ENCODE measurements around the gene ARL11. TPM values are rescaled to one million over a fixed set of nuclear protein-coding genes. Genes with fewer than 3 reads are reported as not detected.
A peak's percentile ranks its signal among the peaks of the same experiment; 100 is the strongest.

The ARL11 gene
- total and polyA plus RNA-seq, 2 of the 4 experiments (the other 2 are of a cell fraction), result not detected

- TF ChIP-seq MAZ (IDR thresholded peaks at IDR 0.05; ENCODE audit: borderline replicate concordance, low read depth, low read length), result no peak
- no peak for TF ChIP-seq RAD21 (IDR thresholded peaks at IDR 0.05; ENCODE audit: low read length)
- no peak for TF ChIP-seq MAFK (IDR thresholded peaks at IDR 0.05; ENCODE audit: low read depth, low read length)
- no peak for TF ChIP-seq NFE2L2 (IDR thresholded peaks at IDR 0.05; ENCODE audit: low read depth, low read length)
Measured at GRCh38 chr13:49585220-49586157, 42.8 kb upstream of the ARL11 start, which contains the start of gene RCBTB1 (continued).

GRCh38 chr13:49586717-49587116 is 41.6 kb upstream of the ARL11 start:
- H2BK15ac ChIP-seq (ENCODE audit: low read depth, low read length), result no peak overlapping the region
- H3K79me1 ChIP-seq (ENCODE audit: low read depth in 1 of 2, low read length in 2 of 2), result peaks cover 17 to 37% of the 10 kb centered on the region in 2 experiments; a peak in 3 of 4 replicates
- ATAC-seq (ENCODE audit: low read depth), result no peak
- H4K5ac ChIP-seq (ENCODE audit: low read depth, low read length), result no peak overlapping the region
- H3K4ac ChIP-seq (ENCODE audit: low read depth, low read length), result peak overlapping the region; percentile 15; the same call in 1 of the 2 replicates
- H3K23ac ChIP-seq (ENCODE audit: low read depth, low read length), result no peak overlapping the region
- H3K14ac ChIP-seq (replicated peaks; ENCODE audit: low read depth, low read length), result peak overlapping the region; percentile 17; the same call in 1 of the 2 replicates
- no peak overlapping the region for H2AFZ ChIP-seq (replicated peaks; ENCODE audit: low read length, poor library complexity)
- H2AK9ac ChIP-seq (replicated peaks; ENCODE audit: low read depth, low read length, poor library complexity), result no peak overlapping the region
- CTCF ChIA-PET, result no interaction called here
- H3K56ac ChIP-seq (ENCODE audit: extremely low read depth, insufficient read depth, low read length), result no peak overlapping the region
- dilution Hi-C loops (cut with HindIII; ENCODE audit: low sequenced_read_pairs, unreplicated experiment), result no loop called here
- no TSS peak for BruUV-seq (replicated peaks)
- H3K36me3 ChIP-seq (ENCODE audit: control insufficient read depth, insufficient read depth, low read length), result peaks cover 2% of the 10 kb centered on the region; the same call in 1 of the 2 replicates
- WGBS, 2 experiments (ENCODE audit: extremely low coverage in 2 of 2, insufficient read length in 1 of 2), result no CpG with 5 or more reads among the region's 3 CpGs
- POLR2A ChIA-PET (ENCODE audit: unreplicated experiment), result interaction anchor here (0.6 kb wide), 2 partner anchors 15 to 793 kb away, joined by 6 to 8 read pairs; no protein-coding TSS in a partner anchor
- intact Hi-C loops (cut with micrococcal nuclease), result no loop called here
- no peak for DNase-seq
- no peak overlapping the region for H2AK5ac ChIP-seq (ENCODE audit: low read depth, low read length)
- no peaks in the 10 kb centered on the region for H3K9me3 ChIP-seq (ENCODE audit: control insufficient read depth, insufficient read depth, low read length)
- peaks cover 5% of the 10 kb centered on the region for H3K9me1 ChIP-seq (ENCODE audit: insufficient read depth, low read length)
- in situ Hi-C loops (cut with MboI; ENCODE audit: low sequenced_read_pairs), result no loop called here
- H3K27ac ChIP-seq (ENCODE audit: insufficient read depth, low read length), result no peak overlapping the region
- H4K20me1 ChIP-seq (ENCODE audit: insufficient read depth, low read length), result 0 out of 2 replicates have a peak, but pooled peaks cover under 1% of the 10 kb centered on the region
- H3K4me2 ChIP-seq (ENCODE audit: low read depth, low read length), result no peak overlapping the region
- peak overlapping the region; percentile 9; the same call in 1 of the 2 replicates for H2BK20ac ChIP-seq (ENCODE audit: low read depth, low read length)
- no peak overlapping the region for H2BK120ac ChIP-seq (ENCODE audit: low read depth, low read length)
- H3K9ac ChIP-seq (ENCODE audit: low read depth, low read length), result no peak overlapping the region
- peak overlapping the region; percentile 24; the same call in 1 of the 2 replicates for H3K18ac ChIP-seq (ENCODE audit: low read depth, low read length)
- H4K8ac ChIP-seq (ENCODE audit: low read depth in 2 of 2, low read length in 2 of 2), result peak overlapping the region in 1 of 2 experiments; percentile 48; a peak in 2 of 4 replicates
- no peak overlapping the region for H3K4me3 ChIP-seq (ENCODE audit: insufficient read depth, low read depth, low read length)
- H3K4me1 ChIP-seq (ENCODE audit: control insufficient read depth, insufficient read depth, low read length), result peaks cover 3% of the 10 kb centered on the region
- H3K27me3 ChIP-seq (ENCODE audit: control insufficient read depth, insufficient read depth, low read length), result no peaks in the 10 kb centered on the region
- peak overlapping the region; percentile 68 for H2BK5ac ChIP-seq (ENCODE audit: low read depth, low read length, poor library complexity, severe bottlenecking)
- H4K91ac ChIP-seq (ENCODE audit: insufficient read depth, low read depth, low read length), result no peak overlapping the region
- no peak for TF ChIP-seq POLR2A (IDR thresholded peaks at IDR 0.05; ENCODE audit: low read depth, low read length)
- TF ChIP-seq NFE2L2 (IDR thresholded peaks at IDR 0.05; ENCODE audit: low read depth, low read length), result no peak
- TF ChIP-seq RAD21 (IDR thresholded peaks at IDR 0.05; ENCODE audit: low read length), result no peak
- TF ChIP-seq RFX5 (IDR thresholded peaks at IDR 0.05; ENCODE audit: low read depth, low read length), result no peak
- no peak for TF ChIP-seq MAFK (IDR thresholded peaks at IDR 0.05; ENCODE audit: low read depth, low read length)
- TF ChIP-seq SMC3 (IDR thresholded peaks at IDR 0.05; ENCODE audit: low read depth, low read length), result no peak
- no peak for TF ChIP-seq RCOR1 (IDR thresholded peaks at IDR 0.05; ENCODE audit: insufficient replicate concordance, low read length)
- TF ChIP-seq, protein P1, sequence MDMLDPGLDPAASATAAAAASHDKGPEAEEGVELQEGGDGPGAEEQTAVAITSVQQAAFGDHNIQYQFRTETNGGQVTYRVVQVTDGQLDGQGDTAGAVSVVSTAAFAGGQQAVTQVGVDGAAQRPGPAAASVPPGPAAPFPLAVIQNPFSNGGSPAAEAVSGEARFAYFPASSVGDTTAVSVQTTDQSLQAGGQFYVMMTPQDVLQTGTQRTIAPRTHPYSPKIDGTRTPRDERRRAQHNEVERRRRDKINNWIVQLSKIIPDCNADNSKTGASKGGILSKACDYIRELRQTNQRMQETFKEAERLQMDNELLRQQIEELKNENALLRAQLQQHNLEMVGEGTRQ (IDR thresholded peaks at IDR 0.05; ENCODE audit: low read depth, low read length), result no peak
- no peak for TF ChIP-seq ELK1 (IDR thresholded peaks at IDR 0.05; ENCODE audit: borderline replicate concordance, low read depth, low read length)
- no peak for TF ChIP-seq MXI1 (IDR thresholded peaks at IDR 0.05; ENCODE audit: borderline replicate concordance, low read depth, low read length)
